HG02852 (cell line): ENCODE results near the gene FLT1.

Source experiments
- ATAC-seq: cut with Tn5 transposase; IDR thresholded peaks from one replicate; pipeline ENCODE4 v1.9.1; 2021; ENCODE audit warnings: mild to moderate bottlenecking, moderate library complexity; ENCODE audit not compliant: unreplicated experiment

Gene FLT1

DNA sequence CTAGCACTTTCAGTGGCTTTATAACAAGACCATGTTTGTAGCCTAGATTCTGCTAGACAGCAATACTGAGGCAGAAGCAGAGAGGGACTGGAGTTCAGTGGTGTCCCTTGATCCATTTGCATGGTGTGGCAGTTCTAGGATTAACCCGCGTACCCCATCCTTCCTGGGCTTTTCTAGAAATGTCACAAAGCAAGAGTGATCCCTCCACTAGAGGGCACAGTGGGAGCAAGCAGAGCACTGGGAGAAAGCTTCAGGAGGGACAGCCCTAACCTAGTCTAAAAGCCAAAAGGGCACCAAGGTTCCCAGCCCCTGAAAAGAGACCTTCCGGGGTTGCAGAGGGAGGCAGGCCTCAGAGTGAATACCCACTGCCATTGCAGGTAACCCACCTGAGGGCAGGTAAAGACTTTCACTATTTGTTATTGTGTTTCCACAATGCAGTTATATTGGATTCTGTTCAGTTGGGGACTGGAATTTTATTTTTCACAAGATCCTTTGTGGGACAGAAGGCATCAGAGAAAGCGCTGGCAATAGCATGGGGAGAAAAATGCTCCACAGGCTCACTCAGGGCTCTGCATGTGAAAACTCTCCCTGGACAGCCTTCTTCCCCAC lies 170.6 kb downstream of the FLT1 start:
- ATAC-seq: peak; percentile 59

DNA sequence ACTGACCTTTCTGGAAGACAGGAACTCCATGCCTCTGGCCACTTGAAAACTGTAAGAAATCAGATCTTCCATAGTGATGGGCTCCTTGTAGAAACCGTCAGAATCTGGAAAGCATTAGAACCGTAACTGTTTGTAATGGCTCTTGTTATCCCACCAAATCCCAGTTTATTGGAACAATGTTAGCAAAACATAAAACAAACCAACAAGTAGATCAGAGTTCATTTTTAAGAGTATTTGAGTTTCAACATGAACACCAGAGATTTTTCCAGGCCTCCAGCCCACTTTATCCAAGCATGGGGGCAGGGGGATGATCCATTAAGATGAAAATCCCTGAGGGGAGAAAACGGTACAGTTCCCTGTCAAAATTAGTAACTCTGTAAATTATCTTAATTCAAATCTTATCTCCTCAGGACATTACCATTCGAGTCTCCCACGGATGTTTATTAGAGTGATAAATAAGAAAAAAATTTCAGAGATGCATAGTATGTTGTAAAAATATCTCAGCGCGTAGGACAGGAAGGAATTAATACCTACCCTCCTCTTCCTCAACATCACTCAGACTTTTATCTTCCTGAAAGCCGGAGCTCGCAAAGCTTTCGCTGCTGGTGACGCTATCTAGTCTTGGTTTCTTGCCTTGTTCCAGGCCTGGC lies 172.5 kb downstream of the FLT1 start:
- ATAC-seq: no peak

DNA sequence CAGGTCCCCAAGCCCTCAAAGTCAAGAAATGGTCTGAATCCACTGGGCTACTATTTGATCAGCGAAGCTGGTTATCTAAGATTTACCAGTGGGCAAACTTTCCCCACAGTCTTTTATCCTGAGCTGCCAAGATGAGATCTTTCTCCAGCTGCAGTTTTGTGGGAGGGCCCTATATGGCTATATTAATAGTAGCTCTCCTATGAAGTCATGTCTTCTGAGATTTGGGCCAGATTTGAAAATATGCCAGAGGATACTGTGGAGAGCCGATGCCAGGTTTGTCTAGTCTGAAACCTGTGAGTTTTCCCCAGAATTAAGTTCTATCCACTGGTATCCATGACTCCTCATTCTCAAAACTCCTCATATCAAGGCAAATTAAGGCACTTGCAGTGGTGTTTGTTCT lies 173.2 kb downstream of the FLT1 start:
- ATAC-seq: no peak

DNA sequence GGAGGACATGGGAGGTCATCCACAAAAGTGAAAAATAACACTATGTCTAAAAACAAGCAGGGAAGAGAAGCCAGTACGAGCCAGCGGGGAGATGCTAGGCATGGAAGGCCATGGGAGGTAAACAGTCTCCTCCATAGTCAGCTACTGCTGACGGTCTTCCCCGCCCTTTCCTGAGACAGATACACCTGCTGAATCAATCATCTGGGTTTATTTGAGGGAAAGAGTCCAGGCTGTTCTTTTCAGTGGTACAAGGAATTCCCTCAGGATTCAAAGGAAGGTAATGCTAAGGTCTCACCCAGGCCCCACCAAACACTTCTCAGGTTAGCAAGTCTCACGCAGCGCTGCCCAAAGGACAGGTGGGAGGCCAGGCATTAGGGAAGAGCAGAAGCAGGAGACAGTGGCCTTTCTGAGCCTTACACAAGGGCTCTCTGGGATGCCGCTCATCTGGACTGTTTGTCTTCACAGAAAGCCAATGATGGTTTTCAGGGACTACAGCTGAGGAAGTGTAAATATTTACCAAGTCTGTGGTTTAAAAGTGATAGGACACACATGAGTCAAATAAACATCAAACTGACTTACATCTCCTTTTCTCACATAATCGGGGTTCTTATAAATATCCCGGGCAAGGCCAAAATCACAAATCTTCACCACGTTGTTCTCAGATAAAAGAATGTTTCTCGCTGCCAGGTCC lies 173.9 kb downstream of the FLT1 start:
- no peak for ATAC-seq

DNA sequence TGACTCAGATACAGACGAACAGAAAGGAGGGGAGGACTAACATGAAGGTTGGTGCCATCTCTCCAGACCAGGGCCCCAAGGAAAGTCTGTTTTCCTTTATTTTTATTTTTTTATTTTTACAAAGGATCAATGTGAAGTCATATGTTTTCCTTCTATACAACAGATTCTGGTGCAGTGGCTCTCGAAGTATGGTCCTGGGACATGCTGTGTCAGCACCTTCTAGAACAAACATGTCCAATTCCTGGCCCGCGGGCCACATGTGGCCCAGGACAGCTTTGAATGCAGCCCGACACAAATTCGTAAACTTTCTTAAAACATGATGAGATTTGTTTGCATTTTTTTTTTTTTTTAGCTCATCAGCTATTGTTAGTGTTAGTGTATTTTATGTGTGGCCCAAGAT lies 174.7 kb downstream of the FLT1 start:
- no peak for ATAC-seq

DNA sequence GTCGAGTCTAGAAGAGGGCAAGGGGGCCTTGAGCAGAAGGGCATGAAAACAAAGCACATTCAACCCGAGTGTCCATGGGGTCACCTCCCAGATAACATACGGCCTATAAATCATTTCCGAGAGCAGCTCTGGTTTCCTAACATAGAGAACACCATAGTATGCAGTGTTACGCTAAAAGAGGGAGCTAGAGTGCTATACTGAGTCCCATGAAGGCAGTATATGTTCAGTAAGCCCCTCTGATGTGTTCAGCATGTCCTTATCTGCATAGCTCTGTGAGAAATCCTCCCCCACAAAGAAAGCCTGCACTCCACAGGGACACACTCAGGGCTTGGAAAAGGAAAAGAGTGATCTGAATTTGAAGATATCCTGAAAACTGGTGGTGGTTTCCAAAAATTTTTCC lies 175.4 kb downstream of the FLT1 start:
- no peak for ATAC-seq

DNA sequence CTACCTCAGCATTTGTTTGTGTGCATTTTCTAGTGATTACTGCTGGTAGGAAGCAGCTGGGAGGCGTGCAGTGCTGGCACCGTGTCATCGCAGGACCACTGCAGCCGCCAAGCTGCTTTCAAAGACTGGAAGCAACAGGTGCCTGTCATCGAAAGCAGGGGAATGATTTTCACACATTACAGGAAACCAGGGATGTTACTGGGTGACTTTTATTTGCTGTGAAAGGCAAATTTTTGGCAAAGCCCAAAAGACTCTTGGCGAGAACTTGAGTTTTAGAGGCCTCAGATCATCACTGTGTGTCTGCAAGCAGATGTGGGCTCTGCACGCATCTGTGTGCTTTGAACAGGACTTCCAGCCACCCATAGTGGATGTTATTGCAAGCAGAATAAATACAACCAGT lies 176.4 kb downstream of the FLT1 start:
- no peak for ATAC-seq

DNA sequence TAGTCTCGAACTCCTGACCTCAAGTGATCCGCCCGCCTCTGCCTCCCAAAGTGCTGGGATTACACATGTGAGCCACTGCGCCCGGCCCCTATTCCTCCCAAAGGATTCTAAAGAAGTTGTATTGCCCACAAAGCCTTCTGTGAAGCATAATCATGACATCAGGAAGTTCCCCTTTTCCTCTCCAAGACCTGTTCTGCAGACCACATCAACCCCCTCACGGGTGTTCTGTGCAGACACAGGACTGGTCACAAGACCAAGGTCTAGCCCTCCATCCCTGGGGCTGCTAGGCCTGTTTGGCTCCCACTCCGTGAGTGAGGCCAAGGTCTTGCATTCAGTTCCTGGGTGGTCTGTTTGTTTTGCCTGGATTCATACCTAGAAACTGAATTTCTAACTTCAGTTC lies 178.1 kb downstream of the FLT1 start:
- ATAC-seq: no peak

DNA sequence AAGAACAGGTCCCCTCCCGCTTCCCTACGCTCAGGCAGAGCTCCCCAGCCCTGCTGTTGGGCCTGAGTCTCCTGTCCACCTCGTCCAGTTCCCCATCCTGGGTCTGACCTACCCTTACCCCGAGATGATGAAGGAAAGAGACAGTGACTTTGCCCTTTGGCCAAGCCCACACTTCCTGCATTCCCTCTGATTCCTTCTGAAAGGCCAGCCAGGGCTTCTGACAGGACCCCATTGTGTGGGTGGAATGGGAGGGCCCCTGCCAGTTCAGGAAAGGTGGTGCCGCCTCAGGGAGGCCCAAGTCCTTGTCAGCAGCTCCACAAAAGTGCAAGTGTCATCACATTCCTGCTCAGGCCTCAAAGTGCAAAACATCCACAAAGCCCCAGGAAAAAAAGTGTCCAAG lies 178.8 kb downstream of the FLT1 start:
- ATAC-seq: no peak

DNA sequence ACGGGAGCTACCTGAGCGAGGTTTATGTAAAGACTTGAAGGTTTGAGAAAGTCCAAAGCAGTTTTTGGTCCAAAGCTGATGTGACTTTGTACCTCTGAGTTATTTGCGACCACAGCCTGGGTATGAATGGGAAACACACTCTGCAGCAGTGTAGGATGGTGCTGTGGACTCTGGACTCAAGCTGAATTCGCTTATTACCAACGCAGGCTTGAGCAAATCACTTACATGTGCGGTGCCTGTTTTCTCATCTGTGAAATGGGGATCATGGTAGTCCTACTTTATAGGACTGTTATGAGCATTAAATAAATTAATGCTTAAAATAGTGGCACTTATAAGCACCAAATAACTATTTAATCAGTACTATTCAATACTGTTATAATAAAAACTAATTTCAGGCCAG lies 180.0 kb downstream of the FLT1 start:
- ATAC-seq: no peak

DNA sequence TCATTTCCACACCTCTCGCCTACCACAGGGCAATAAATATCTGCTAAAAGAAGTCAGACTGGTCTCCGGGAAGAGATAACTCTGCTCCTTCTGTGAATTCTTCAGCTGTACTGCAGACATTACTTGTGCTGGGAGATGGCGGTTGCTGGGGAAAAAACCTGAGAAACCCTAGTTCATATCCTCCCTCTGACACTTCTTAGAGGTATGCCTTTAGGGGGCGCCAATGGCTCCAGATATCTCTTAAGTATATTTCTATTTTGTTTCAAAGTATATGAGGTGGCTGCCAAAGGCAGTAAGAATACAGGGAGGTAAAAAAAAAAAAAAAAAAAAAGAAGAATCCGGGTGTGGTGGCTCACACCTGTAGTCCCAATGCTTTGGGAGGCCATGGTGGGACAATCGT lies 181.3 kb downstream of the FLT1 start:
- no peak for ATAC-seq

DNA sequence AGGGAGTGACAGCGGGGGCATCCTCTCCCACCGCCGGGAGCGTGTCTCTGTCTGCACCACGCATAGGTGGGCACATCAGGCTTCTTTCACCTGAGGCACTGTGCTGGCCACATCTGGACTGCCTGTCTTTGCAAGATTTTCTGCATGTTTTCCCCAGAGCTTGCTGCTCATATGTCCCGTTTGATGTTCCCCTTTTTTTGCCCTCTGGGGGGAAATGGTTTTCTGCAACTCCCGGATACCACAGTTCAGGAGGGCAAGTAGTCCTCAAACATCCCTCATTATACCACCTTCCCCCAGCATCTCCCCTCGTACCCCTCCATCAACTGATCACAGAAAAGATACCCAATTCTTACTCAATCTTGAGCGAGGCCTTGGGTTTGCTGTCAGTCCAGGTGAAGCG lies 188.6 kb downstream of the FLT1 start:
- ATAC-seq: no peak

DNA sequence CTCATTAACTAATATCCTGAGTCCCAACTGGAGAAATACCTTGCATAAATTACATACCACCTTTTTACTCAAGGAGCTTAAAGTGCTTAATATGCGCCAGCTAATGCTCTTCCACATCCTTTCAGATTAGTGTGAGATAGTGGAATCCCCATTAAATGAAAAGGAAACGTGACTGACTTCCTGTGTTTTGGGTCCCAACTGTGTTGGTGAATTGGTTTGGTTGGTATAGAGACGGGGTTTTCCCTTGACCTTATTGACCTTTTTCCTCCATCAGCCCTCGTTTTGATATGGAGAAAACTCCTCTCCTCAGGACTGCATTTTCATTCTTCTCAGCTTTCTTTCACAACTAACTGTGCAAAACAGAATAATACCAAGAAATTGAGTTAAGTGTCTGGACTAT lies 193.1 kb downstream of the FLT1 start:
- ATAC-seq: no peak

DNA sequence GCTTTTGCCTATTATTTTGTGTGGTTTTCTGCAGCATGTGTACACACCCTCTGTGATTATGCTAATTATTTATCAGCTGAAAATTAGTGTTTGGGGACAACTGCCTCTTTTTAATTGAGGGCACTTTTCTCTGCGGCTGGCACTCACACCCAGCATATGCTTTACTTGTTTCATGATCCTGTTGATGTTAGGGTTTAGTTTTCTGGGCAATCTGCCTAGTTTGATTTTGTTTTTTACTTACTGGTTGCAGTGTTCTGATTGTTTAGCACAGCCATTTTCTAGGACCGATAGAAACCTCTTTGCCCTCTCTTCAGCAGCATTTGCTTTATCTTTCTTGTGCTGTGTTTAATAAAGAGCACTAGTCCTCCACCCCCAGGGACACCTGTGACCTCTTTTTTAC lies 195.0 kb downstream of the FLT1 start:
- no peak for ATAC-seq

DNA sequence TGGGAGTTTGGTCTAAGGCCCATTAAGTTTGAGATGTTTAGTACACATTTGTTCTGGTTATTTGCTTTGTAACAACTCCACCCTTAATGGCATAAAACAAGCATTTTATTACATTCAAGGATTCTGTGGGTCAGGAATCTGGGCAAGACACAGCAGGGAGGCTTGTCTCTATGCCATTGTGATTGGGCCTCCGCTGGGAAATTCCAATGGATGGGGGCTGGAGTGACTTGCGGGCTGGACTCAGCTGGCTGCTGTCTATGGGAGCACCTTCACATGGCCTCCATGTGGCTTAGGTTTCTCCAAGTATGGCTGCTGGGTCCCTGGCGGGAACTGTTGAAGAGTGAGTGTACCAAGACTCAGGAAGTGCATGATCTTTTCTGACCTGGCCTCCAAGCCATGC lies 197.6 kb downstream of the FLT1 start:
- no peak for ATAC-seq

DNA sequence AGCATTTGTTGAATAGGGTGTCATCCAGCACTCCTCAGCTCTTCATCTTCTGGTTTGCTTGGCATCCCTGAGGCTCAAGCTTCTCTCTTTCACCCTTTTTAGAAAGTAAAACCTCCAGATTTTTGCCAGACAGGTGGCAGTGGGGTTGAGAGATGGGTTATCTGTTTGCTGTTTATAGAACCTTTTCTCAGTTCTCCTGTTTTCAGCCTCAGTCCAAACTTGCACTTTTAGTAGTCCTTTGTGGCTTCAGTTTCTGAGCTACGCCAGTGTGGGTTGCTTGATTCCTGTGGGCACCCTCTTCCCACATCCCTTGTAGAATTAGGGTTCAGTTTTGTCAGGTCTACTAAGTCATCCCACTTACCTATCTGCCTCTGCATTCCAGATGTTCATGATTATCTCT lies 208.7 kb downstream of the FLT1 start:
- ATAC-seq: peak; percentile 83

DNA sequence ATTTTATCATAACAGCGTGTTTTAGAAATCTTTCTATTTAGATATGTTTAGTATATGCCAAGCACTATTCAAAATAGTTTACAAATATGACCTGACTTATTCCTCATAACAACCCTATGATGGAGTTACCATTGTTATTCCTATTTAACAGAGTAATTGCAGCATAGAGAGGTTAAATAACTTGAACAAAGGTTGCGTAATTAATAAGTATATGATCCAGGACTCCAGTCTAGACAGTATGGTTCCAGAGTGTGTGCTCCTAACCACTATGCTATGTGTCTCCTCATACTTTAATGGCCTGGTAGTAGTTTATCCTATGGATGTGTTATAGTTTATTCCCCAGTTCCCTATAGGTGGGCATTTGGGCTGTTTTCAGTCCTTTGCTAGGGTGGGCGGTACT lies 211.3 kb downstream of the FLT1 start:
- ATAC-seq: no peak

DNA sequence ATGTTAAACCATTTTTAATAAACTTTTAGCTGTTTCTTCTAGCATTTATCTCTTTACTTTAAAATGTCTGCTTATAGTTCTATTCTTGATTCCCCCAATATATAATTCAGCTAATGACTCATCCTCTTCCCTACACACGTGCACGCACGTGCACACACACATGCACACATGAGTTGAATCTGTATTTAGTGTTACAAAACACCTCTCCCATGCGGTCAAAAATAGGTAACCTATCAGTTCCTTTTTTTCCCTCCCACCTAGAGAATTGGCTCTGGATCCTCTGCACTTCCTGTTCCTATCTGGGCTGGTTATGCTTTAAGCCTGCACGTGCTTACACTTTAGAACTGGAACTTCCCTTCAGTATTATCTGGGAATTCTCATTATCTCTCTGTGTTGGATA lies 212.5 kb downstream of the FLT1 start:
- no peak for ATAC-seq

DNA sequence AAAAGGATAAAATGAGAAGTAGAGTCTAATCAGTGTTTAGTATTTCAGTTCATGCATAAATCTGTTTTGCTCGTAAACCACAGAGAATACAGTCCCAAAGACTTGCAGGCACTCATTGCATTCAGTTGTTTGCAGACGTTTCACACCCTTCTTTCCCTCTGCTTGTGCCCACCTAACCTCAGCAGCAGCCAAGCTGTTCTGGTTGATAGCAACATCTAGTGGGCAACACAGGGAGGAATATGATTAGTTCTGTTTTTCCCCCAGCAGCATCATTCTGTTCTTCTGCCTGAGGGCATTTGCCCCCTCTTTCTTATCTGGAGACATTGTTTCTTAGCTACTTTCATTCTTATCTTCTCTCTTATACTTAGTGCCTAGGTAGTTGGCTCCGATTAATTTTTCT lies 221.0 kb downstream of the FLT1 start:
- no peak for ATAC-seq

DNA sequence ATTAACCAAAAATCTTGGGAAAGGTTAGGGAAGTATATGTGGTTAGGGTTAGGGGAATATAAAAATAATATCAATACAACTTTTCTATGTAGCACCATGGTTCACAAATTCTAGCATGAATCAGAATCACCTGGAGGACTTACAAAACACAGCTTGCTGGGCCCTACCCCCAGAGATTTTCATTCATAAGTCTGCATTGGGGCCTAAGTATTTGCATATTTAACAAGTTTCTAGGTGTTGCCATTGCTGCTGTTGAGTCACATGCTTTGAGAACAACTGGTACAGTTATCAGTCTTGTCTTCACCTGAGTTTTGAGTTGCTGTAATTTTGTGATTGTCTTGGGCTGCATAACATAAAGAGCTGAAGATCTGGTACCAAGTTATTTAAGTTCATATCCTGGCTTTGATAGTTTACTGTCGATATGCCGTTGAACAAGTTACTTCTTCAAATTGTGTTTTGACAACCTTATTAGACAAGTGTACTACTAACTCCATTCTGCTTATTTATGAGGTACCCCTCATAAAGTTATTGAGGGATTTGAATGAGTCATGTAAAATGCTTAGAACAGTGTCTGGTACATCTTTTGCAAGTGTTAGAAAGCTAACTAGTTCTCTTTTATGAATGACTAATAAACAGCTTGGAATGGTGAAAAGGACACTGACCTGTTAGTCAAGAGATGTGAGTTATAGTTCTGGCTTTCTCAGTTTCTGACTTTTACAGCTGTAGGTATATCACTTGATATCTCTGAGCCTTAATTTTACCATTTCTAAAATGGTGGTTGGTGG lies 223.7 kb downstream of the FLT1 start:
- ATAC-seq: no peak

DNA sequence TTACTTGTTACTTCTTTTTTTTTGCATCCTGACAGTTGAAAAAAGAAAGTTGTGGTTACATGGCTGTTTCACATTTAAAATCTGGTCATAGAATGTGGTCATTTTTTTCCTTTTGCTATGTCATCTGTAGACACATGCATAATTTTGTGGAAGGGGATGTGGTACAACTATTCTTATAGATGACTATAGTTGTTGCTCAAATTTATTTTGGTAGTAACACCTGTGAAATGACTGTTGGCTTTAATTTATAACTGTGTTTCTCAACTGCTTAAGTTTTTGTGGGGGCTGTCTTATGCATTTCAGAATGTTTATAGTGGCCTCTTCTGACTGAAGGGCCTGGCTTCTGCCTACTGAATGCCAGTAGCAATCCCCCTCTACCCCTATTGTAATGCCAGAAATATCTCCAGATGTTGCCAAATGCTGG lies 226.1 kb downstream of the FLT1 start:
- ATAC-seq: peak; percentile 98

DNA sequence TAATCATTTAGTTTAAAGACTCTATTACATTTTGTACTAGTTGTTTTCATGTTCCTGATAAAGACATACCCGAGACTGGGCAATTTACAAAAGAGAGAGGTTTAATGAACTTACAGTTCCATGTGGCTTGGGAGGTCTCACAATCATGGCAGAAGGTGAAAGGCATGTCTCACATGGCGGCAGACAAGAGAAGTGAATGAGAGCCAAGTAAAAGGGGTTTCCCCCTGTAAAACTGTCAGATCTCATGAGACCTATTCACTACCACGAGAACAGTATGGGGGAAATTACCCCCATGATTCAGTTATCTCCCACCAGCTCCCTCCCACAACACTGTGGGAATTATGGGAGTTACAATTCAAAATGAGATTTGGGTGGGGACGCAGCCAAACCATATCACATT lies 227.4 kb downstream of the FLT1 start:
- ATAC-seq: no peak
